Measurements from ENCODE around the gene SEM1. TPM values are rescaled to one million over a fixed set of nuclear protein-coding genes. Genes with fewer than 3 reads are reported as not detected.
"Not testable (repeated sequence)": the region's sequence is repeated elsewhere in the genome, so short reads cannot be mapped to it uniquely, and the experiment has no call there.

The SEM1 gene
- polyA plus RNA-seq (2013, experiment 1 of 2), result 169 TPM
- 161 TPM for polyA plus RNA-seq (2013, experiment 2 of 2)

- Histone ChIP-seq H4K91ac (ENCODE audit: low read depth, low read length, poor library complexity) (no peak within 1 kb of the TSS), H2AK5ac (ENCODE audit: low read depth, low read length) (no peak within 1 kb of the TSS), H3K18ac (ENCODE audit: low read length) (peak within 1 kb of the TSS; percentile 44), H3K14ac (ENCODE audit: low read length) (peak within 1 kb of the TSS; percentile 59), H2BK120ac (ENCODE audit: low read depth, low read length) (no peak within 1 kb of the TSS), H3K4me3 (ENCODE audit: low read length in 2 of 2) (peak within 1 kb of the TSS; percentile 74 to 82), H3K9me3 (replicated peaks in 1 of 2; ENCODE audit: control insufficient read depth in 2 of 2, insufficient read depth in 1 of 2, low read depth in 1 of 2, low read length in 2 of 2) (peaks cover 3 to 6% of the 10 kb centered on the region in 2 donors), H3K27me3 (ENCODE audit: control insufficient read depth in 3 of 3, insufficient read depth in 3 of 3, low read depth in 1 of 3, low read length in 3 of 3) (no peaks in the 10 kb centered on the region), H3K23ac (ENCODE audit: low read depth, low read length, poor library complexity) (peak within 1 kb of the TSS; percentile 48), H3K4me1 (ENCODE audit: control insufficient read depth in 2 of 2, insufficient read depth in 1 of 2, low read depth in 1 of 2, low read length in 2 of 2) (peaks cover 2 to 4% of the 10 kb centered on the region in 2 donors), H2AFZ (ENCODE audit: low read length) (peak within 1 kb of the TSS; percentile 93), H3K4ac (ENCODE audit: low read length) (no peak within 1 kb of the TSS), H3K9ac (ENCODE audit: low read depth, low read length, poor library complexity) (peak within 1 kb of the TSS; percentile 82), H2BK5ac (ENCODE audit: low read length) (peak within 1 kb of the TSS; percentile 56), H3K27ac (replicated peaks; ENCODE audit: low read length) (no peak within 1 kb of the TSS), H4K8ac (ENCODE audit: low read depth, low read length) (no peak within 1 kb of the TSS), H3K4me2 (ENCODE audit: insufficient read depth, low read length, poor library complexity, severe bottlenecking) (peak within 1 kb of the TSS; percentile 43), H3K36me3 (replicated peaks in 1 of 2; ENCODE audit: control insufficient read depth in 2 of 2, insufficient read depth in 2 of 2, low read length in 2 of 2) (peaks cover 5 to 28% of the 10 kb centered on the region in 2 donors), H2BK12ac (ENCODE audit: low read length) (no peak within 1 kb of the TSS), H2BK15ac (ENCODE audit: low read length) (no peak within 1 kb of the TSS), H3K79me1 (ENCODE audit: low read depth, low read length) (no peaks in the 10 kb centered on the region)
- peak; percentile 50 for DNase-seq (ENCODE audit: low spot score)
- no CpG with 5 or more reads among the region's 46 CpGs for WGBS, 2 donors (ENCODE audit: extremely low coverage in 2 of 2, insufficient read length in 2 of 2, insufficient replicate concordance in 1 of 2)
These were observed at the start of gene SEM1 for GRCh38 chr7:96709381-96710228. TSS of gene SEM1 (minus strand) at chr7:96709846. CDS start at chr7:96709763, 83 bp downstream.

DNA sequence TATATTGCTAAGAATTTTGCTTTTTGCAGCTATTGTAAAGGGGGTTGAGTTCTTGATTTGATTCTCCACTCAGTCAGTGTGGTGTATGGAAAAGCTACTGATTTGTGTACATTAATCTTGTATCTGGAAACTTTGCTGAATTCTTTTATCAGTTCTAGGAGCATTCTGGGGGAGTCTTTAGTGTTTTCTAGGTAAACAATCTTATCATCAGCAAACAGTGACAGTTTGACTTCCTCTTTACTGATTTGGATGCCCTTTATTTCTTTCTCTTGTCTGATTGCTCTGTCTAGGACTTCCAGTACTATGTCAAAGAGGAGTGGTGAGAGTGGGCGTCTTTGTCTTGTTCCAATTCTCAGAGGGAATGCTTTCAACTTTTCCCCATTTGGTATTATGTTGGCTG lies 48.2 kb upstream of the SEM1 start:
- not testable (repeated sequence) for H3K79me1 ChIP-seq (ENCODE audit: low read depth, low read length); H3K9ac ChIP-seq (ENCODE audit: low read depth, low read length, poor library complexity); H3K4me3 ChIP-seq (ENCODE audit: low read length in 2 of 2); H3K36me3 ChIP-seq (replicated peaks in 1 of 2; ENCODE audit: control insufficient read depth in 2 of 2, insufficient read depth in 2 of 2, low read length in 2 of 2); H3K18ac ChIP-seq (ENCODE audit: low read length); H2AK5ac ChIP-seq (ENCODE audit: low read depth, low read length); H3K14ac ChIP-seq (ENCODE audit: low read length); H3K27ac ChIP-seq (replicated peaks; ENCODE audit: low read length); H2BK15ac ChIP-seq (ENCODE audit: low read length); H4K91ac ChIP-seq (ENCODE audit: low read depth, low read length, poor library complexity); DNase-seq (ENCODE audit: low spot score); H4K8ac ChIP-seq (ENCODE audit: low read depth, low read length); H3K4me1 ChIP-seq (ENCODE audit: control insufficient read depth in 2 of 2, insufficient read depth in 1 of 2, low read depth in 1 of 2, low read length in 2 of 2); H3K23ac ChIP-seq (ENCODE audit: low read depth, low read length, poor library complexity); H3K4me2 ChIP-seq (ENCODE audit: insufficient read depth, low read length, poor library complexity, severe bottlenecking); H2BK12ac ChIP-seq (ENCODE audit: low read length); H3K27me3 ChIP-seq (ENCODE audit: control insufficient read depth in 3 of 3, insufficient read depth in 3 of 3, low read depth in 1 of 3, low read length in 3 of 3); H2AFZ ChIP-seq (ENCODE audit: low read length); H2BK5ac ChIP-seq (ENCODE audit: low read length); H2BK120ac ChIP-seq (ENCODE audit: low read depth, low read length); H3K4ac ChIP-seq (ENCODE audit: low read length); H3K9me3 ChIP-seq (replicated peaks in 1 of 2; ENCODE audit: control insufficient read depth in 2 of 2, insufficient read depth in 1 of 2, low read depth in 1 of 2, low read length in 2 of 2)
- WGBS, 2 donors (ENCODE audit: extremely low coverage in 2 of 2, insufficient read length in 2 of 2, insufficient replicate concordance in 1 of 2), result no CpG with 5 or more reads among the region's 1 CpG

- Histone ChIP-seq H3K14ac (ENCODE audit: low read length) (no peak overlapping the region), H3K4me2 (ENCODE audit: insufficient read depth, low read length, poor library complexity, severe bottlenecking) (no peak overlapping the region), H3K4ac (ENCODE audit: low read length) (no peak overlapping the region), H4K8ac (ENCODE audit: low read depth, low read length) (no peak overlapping the region), H2AFZ (ENCODE audit: low read length) (no peak overlapping the region), H3K9me3 (replicated peaks in 1 of 2; ENCODE audit: control insufficient read depth in 2 of 2, insufficient read depth in 1 of 2, low read depth in 1 of 2, low read length in 2 of 2) (no peaks in the 10 kb centered on the region), H3K23ac (ENCODE audit: low read depth, low read length, poor library complexity) (no peak overlapping the region), H3K4me3 (ENCODE audit: low read length in 2 of 2) (no peak overlapping the region), H3K9ac (ENCODE audit: low read depth, low read length, poor library complexity) (no peak overlapping the region), H3K18ac (ENCODE audit: low read length) (no peak overlapping the region), H3K27me3 (ENCODE audit: control insufficient read depth in 3 of 3, insufficient read depth in 3 of 3, low read depth in 1 of 3, low read length in 3 of 3) (no peaks in the 10 kb centered on the region), H3K79me1 (ENCODE audit: low read depth, low read length) (no peaks in the 10 kb centered on the region), H2AK5ac (ENCODE audit: low read depth, low read length) (no peak overlapping the region), H2BK5ac (ENCODE audit: low read length) (no peak overlapping the region), H2BK15ac (ENCODE audit: low read length) (no peak overlapping the region), H4K91ac (ENCODE audit: low read depth, low read length, poor library complexity) (no peak overlapping the region), H3K27ac (replicated peaks; ENCODE audit: low read length) (no peak overlapping the region), H3K36me3 (replicated peaks in 1 of 2; ENCODE audit: control insufficient read depth in 2 of 2, insufficient read depth in 2 of 2, low read length in 2 of 2) (no peaks in the 10 kb centered on the region), H2BK12ac (ENCODE audit: low read length) (no peak overlapping the region), H3K4me1 (ENCODE audit: control insufficient read depth in 2 of 2, insufficient read depth in 1 of 2, low read depth in 1 of 2, low read length in 2 of 2) (no peaks in the 10 kb centered on the region), H2BK120ac (ENCODE audit: low read depth, low read length) (no peak overlapping the region)
- WGBS, 2 donors (ENCODE audit: extremely low coverage in 2 of 2, insufficient read length in 2 of 2, insufficient replicate concordance in 1 of 2), result no CpG with 5 or more reads among the region's 2 CpGs
- DNase-seq (ENCODE audit: low spot score), result no peak
These were observed 37.8 kb upstream of the SEM1 start for GRCh38 chr7:96747418-96747940.

DNA sequence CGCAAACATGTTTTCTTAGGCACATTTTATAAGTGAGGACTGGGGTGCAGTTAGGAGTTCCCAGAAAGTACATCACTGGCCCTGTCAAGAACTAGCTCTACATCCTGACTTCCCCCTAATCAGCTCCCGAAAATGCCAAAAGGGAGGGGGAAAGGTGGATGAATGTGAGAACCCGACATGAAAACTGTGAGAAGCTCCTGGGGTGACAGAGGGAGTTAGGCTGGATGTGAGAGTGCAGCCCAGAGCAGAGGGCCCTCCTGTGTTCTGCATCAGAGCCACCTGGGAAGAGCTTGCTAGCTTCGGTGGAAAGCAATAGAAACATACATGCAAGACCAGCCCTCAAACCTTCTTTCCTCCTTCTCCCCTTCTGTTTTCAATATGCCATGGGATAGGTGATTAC lies 30.5 kb upstream of the SEM1 start:
- no peak overlapping the region for H4K91ac ChIP-seq (ENCODE audit: low read depth, low read length, poor library complexity)
- no peak overlapping the region for H2BK12ac ChIP-seq (ENCODE audit: low read length)
- H3K23ac ChIP-seq (ENCODE audit: low read depth, low read length, poor library complexity), result no peak overlapping the region
- H4K8ac ChIP-seq (ENCODE audit: low read depth, low read length), result no peak overlapping the region
- H2AK5ac ChIP-seq (ENCODE audit: low read depth, low read length), result no peak overlapping the region
- H3K27me3 ChIP-seq (ENCODE audit: control insufficient read depth in 3 of 3, insufficient read depth in 3 of 3, low read depth in 1 of 3, low read length in 3 of 3), result peaks cover 0 to 32% (median 0%) of the 10 kb centered on the region in 3 experiments
- no peak overlapping the region for H2BK5ac ChIP-seq (ENCODE audit: low read length)
- WGBS, 2 donors (ENCODE audit: extremely low coverage in 2 of 2, insufficient read length in 2 of 2, insufficient replicate concordance in 1 of 2), result no CpG with 5 or more reads among the region's 4 CpGs
- H2AFZ ChIP-seq (ENCODE audit: low read length), result no peak overlapping the region
- no peaks in the 10 kb centered on the region for H3K9me3 ChIP-seq (replicated peaks in 1 of 2; ENCODE audit: control insufficient read depth in 2 of 2, insufficient read depth in 1 of 2, low read depth in 1 of 2, low read length in 2 of 2)
- no peak overlapping the region for H3K4me3 ChIP-seq (ENCODE audit: low read length in 2 of 2)
- DNase-seq (ENCODE audit: low spot score), result no peak
- no peaks in the 10 kb centered on the region for H3K36me3 ChIP-seq (replicated peaks in 1 of 2; ENCODE audit: control insufficient read depth in 2 of 2, insufficient read depth in 2 of 2, low read length in 2 of 2)
- no peak overlapping the region for H3K18ac ChIP-seq (ENCODE audit: low read length)
- no peak overlapping the region for H3K14ac ChIP-seq (ENCODE audit: low read length)
- no peak overlapping the region for H3K4me2 ChIP-seq (ENCODE audit: insufficient read depth, low read length, poor library complexity, severe bottlenecking)
- H2BK15ac ChIP-seq (ENCODE audit: low read length), result no peak overlapping the region
- no peaks in the 10 kb centered on the region for H3K79me1 ChIP-seq (ENCODE audit: low read depth, low read length)
- no peak overlapping the region for H3K27ac ChIP-seq (replicated peaks; ENCODE audit: low read length)
- no peak overlapping the region for H3K4ac ChIP-seq (ENCODE audit: low read length)
- no peak overlapping the region for H2BK120ac ChIP-seq (ENCODE audit: low read depth, low read length)
- peaks cover 0 to 4% of the 10 kb centered on the region in 2 donors for H3K4me1 ChIP-seq (ENCODE audit: control insufficient read depth in 2 of 2, insufficient read depth in 1 of 2, low read depth in 1 of 2, low read length in 2 of 2)
- no peak overlapping the region for H3K9ac ChIP-seq (ENCODE audit: low read depth, low read length, poor library complexity)

Measured in neuronal stem cell (in vitro differentiated cells).